ENCODE data around the gene SYT14. TPM values are rescaled to one million over a fixed set of nuclear protein-coding genes. Genes with fewer than 3 reads are reported as not detected.

Gene SYT14
- total RNA-seq, 1 experiment from 2014 or later = 10.3 TPM

- H3K27me3 Mint-ChIP-seq (ENCODE audit: low read depth) = no peaks in the 10 kb centered on the region
- Histone ChIP-seq H3K4me2 (ENCODE audit: insufficient read depth, insufficient read length, low read length) (no peak overlapping the region), H4K8ac (replicated peaks; ENCODE audit: insufficient read length, low read depth, low read length) (no peak overlapping the region), H2BK15ac (ENCODE audit: low read depth, low read length) (no peak overlapping the region), H3K9ac (ENCODE audit: extremely low read depth, insufficient read length, low read length) (no peak overlapping the region), H3T11ph (ENCODE audit: low read length) (no peak overlapping the region), H4K91ac (ENCODE audit: insufficient read length, low read depth, low read length) (no peak overlapping the region), H3K9me3 (ENCODE audit: control insufficient read depth, low read depth, low read length) (no peaks in the 10 kb centered on the region), H3K23ac (ENCODE audit: insufficient read length, low read depth, low read length) (no peak overlapping the region), H3K79me1 (ENCODE audit: insufficient read depth, low read depth, low read length, poor library complexity, severe bottlenecking) (no peaks in the 10 kb centered on the region), H2AK5ac (ENCODE audit: insufficient read length, low read length) (no peak overlapping the region), H2BK5ac (ENCODE audit: insufficient read length, low read length) (no peak overlapping the region), H3K4ac (ENCODE audit: low read depth, low read length) (no peak overlapping the region), H4K20me1 (ENCODE audit: control insufficient read depth, insufficient read depth, insufficient read length) (no peaks in the 10 kb centered on the region), H2BK20ac (ENCODE audit: low read depth, low read length, poor library complexity, severe bottlenecking) (no peak overlapping the region), H2AFZ (ENCODE audit: low read length) (no peak overlapping the region), H3K14ac (ENCODE audit: insufficient read depth, low read length) (no peak overlapping the region), H3K27me3 (ENCODE audit: insufficient read depth, low read length) (no peaks in the 10 kb centered on the region), H3K23me2 (ENCODE audit: insufficient read length, low read depth, low read length, poor library complexity, severe bottlenecking) (no peaks in the 10 kb centered on the region), H2BK120ac (ENCODE audit: low read depth, low read length, poor library complexity, severe bottlenecking) (no peak overlapping the region), H3K56ac (ENCODE audit: insufficient read length, low read depth, low read length) (no peak overlapping the region), H4K5ac (ENCODE audit: insufficient read length, low read depth, low read length) (no peak overlapping the region), H3K18ac (ENCODE audit: insufficient read length, low read depth, low read length) (no peak overlapping the region), H2BK12ac (ENCODE audit: insufficient read length, low read depth, low read length) (no peak overlapping the region), H3K79me2 (ENCODE audit: insufficient read depth, low read length) (no peaks in the 10 kb centered on the region), H3K27ac (ENCODE audit: insufficient read length, low read depth, low read length) (no peak overlapping the region), H3K4me1 (ENCODE audit: insufficient read depth, low read length) (no peaks in the 10 kb centered on the region)
- H3K9me3 Mint-ChIP-seq = peaks cover 9 to 14% of the 10 kb centered on the region in 2 experiments; a peak in 4 of 5 replicates
- peaks cover 20 to 26% of the 10 kb centered on the region in 2 experiments for H3K4me1 Mint-ChIP-seq
- WGBS (ENCODE audit: extremely low coverage, insufficient read length, low lambda C conversion rate) = no CpG with 5 or more reads among the region's 3 CpGs
- 0 out of 7 replicates have a peak overlapping the region, but pooled peaks of 1 of the 3 experiments have one; percentile 22 for H3K27ac Mint-ChIP-seq
- DNase-seq = no peak
- TF ChIP-seq CTCF (conservative IDR thresholded peaks at IDR 0.05) = no peak
- peaks cover 13 to 22% (median 19%) of the 10 kb centered on the region in 3 experiments for H3K36me3 Mint-ChIP-seq (ENCODE audit: insufficient read depth in 1 of 3, low read depth in 3 of 3)
- H3K4me3 Mint-ChIP-seq = no peak overlapping the region
Observed at GRCh38 chr1:210076620-210077019, 138.6 kb downstream of the SYT14 start.
